PC-9 (cell line): ENCODE results near the gene ABI3BP.

ENCODE experiments used
- EZH2 ChIP-seq: fragments of 200-600 bp; sonication (generic); IDR thresholded peaks from 2 replicates; pipeline ENCODE4 v1.8.0; 2017; ENCODE audit warnings: antibody characterized with exemption, low read depth
- TF ChIP-seq, protein P1 (sequence below): fragments of 200-600 bp; sonication (generic); conservative IDR thresholded peaks from 2 replicates; pipeline ENCODE4 v1.6.1; 2017; ENCODE audit warnings: mixed run types, antibody characterized with exemption, mild to moderate bottlenecking, moderate library complexity

DNA sequence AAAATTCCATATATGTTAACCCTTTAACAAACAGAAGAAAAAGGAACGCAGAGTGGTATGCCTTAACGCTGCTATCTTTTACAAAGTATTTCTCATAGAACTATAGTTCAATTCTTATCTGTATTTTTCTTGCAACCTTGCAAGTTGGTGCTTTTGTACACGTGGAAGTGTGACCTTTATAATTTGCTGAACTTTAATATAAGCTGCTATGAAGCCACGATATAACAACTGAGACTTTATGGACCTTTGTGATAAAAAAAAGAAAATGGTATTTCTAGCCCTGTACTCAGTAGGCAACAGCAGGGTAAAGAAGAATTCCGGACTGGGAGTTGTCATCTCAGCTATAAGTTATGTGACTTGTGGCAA lies 290.3 kb downstream of the ABI3BP start:
- TF ChIP-seq, protein P1, sequence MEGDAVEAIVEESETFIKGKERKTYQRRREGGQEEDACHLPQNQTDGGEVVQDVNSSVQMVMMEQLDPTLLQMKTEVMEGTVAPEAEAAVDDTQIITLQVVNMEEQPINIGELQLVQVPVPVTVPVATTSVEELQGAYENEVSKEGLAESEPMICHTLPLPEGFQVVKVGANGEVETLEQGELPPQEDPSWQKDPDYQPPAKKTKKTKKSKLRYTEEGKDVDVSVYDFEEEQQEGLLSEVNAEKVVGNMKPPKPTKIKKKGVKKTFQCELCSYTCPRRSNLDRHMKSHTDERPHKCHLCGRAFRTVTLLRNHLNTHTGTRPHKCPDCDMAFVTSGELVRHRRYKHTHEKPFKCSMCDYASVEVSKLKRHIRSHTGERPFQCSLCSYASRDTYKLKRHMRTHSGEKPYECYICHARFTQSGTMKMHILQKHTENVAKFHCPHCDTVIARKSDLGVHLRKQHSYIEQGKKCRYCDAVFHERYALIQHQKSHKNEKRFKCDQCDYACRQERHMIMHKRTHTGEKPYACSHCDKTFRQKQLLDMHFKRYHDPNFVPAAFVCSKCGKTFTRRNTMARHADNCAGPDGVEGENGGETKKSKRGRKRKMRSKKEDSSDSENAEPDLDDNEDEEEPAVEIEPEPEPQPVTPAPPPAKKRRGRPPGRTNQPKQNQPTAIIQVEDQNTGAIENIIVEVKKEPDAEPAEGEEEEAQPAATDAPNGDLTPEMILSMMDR = no peak
- no peak for TF ChIP-seq EZH2
